ENCODE results near the gene IGF1. TPM values are rescaled to one million over a fixed set of nuclear protein-coding genes. Genes with fewer than 3 reads are reported as not detected.

Gene IGF1
- total RNA-seq, 1 donor from 2014 or later = 3.4 TPM

- no peaks in the 10 kb centered on the region for H3K36me3 Mint-ChIP-seq (ENCODE audit: low read depth, unreplicated experiment)
- peaks cover 13% of the 10 kb centered on the region for H3K4me1 Mint-ChIP-seq (ENCODE audit: unreplicated experiment)
- no peak overlapping the region for H3K27ac Mint-ChIP-seq (ENCODE audit: unreplicated experiment)
- H3K4me3 Mint-ChIP-seq (ENCODE audit: unreplicated experiment) = no peak overlapping the region
- H3K27me3 Mint-ChIP-seq (ENCODE audit: unreplicated experiment) = no peaks in the 10 kb centered on the region
- no peaks in the 10 kb centered on the region for H3K9me3 Mint-ChIP-seq (ENCODE audit: unreplicated experiment)
- TF ChIP-seq CTCF (IDR thresholded peaks at IDR 0.05; ENCODE audit: unreplicated experiment) = no peak
- no peak for DNase-seq (ENCODE audit: low spot score)
Observed at GRCh38 chr12:102504280-102504679, 23.9 kb upstream of the IGF1 start.

- DNase-seq (ENCODE audit: low spot score) = no peak
- Mint-ChIP-seq H3K4me3 (ENCODE audit: unreplicated experiment) (no peak overlapping the region), H3K27ac (ENCODE audit: unreplicated experiment) (no peak overlapping the region), H3K36me3 (ENCODE audit: low read depth, unreplicated experiment) (no peaks in the 10 kb centered on the region), H3K9me3 (ENCODE audit: unreplicated experiment) (no peaks in the 10 kb centered on the region), H3K27me3 (ENCODE audit: unreplicated experiment) (no peaks in the 10 kb centered on the region), H3K4me1 (ENCODE audit: unreplicated experiment) (peaks cover 13% of the 10 kb centered on the region)
- no peak for TF ChIP-seq CTCF (IDR thresholded peaks at IDR 0.05; ENCODE audit: unreplicated experiment)
Observed at GRCh38 chr12:102503831-102504230, 23.5 kb upstream of the IGF1 start.

- no peak for TF ChIP-seq CTCF (IDR thresholded peaks at IDR 0.05; ENCODE audit: unreplicated experiment)
- no peak overlapping the region for H3K4me3 Mint-ChIP-seq (ENCODE audit: unreplicated experiment)
- no peaks in the 10 kb centered on the region for H3K9me3 Mint-ChIP-seq (ENCODE audit: unreplicated experiment)
- no peaks in the 10 kb centered on the region for H3K27me3 Mint-ChIP-seq (ENCODE audit: unreplicated experiment)
- no peak overlapping the region for H3K27ac Mint-ChIP-seq (ENCODE audit: unreplicated experiment)
- no peaks in the 10 kb centered on the region for H3K36me3 Mint-ChIP-seq (ENCODE audit: low read depth, unreplicated experiment)
- DNase-seq (ENCODE audit: low spot score) = no peak
- H3K4me1 Mint-ChIP-seq (ENCODE audit: unreplicated experiment) = peaks cover 13% of the 10 kb centered on the region
Observed at GRCh38 chr12:102503056-102503681, 22.8 kb upstream of the IGF1 start.

GRCh38 chr12:102501773-102502172, 21.4 kb upstream of the IGF1 start:
- no peak for TF ChIP-seq CTCF (IDR thresholded peaks at IDR 0.05; ENCODE audit: unreplicated experiment)
- Mint-ChIP-seq H3K4me1 (ENCODE audit: unreplicated experiment) (peaks cover 13% of the 10 kb centered on the region), H3K27ac (ENCODE audit: unreplicated experiment) (no peak overlapping the region), H3K27me3 (ENCODE audit: unreplicated experiment) (no peaks in the 10 kb centered on the region), H3K36me3 (ENCODE audit: low read depth, unreplicated experiment) (no peaks in the 10 kb centered on the region), H3K4me3 (ENCODE audit: unreplicated experiment) (no peak overlapping the region), H3K9me3 (ENCODE audit: unreplicated experiment) (no peaks in the 10 kb centered on the region)
- no peak for DNase-seq (ENCODE audit: low spot score)

- Mint-ChIP-seq H3K27ac (ENCODE audit: unreplicated experiment) (no peak overlapping the region), H3K36me3 (ENCODE audit: low read depth, unreplicated experiment) (no peaks in the 10 kb centered on the region), H3K9me3 (ENCODE audit: unreplicated experiment) (no peaks in the 10 kb centered on the region), H3K4me1 (ENCODE audit: unreplicated experiment) (peaks cover 13% of the 10 kb centered on the region), H3K27me3 (ENCODE audit: unreplicated experiment) (no peaks in the 10 kb centered on the region), H3K4me3 (ENCODE audit: unreplicated experiment) (no peak overlapping the region)
- no peak for TF ChIP-seq CTCF (IDR thresholded peaks at IDR 0.05; ENCODE audit: unreplicated experiment)
- DNase-seq (ENCODE audit: low spot score) = no peak
Observed at GRCh38 chr12:102498471-102498870, 18.1 kb upstream of the IGF1 start.

Measured in endothelial cell (in vitro differentiated cells).